GM12878 (cell line): ENCODE results near the gene SUCNR1. TPM values are rescaled to one million over a fixed set of nuclear protein-coding genes. Genes with fewer than 3 reads are reported as not detected.

Source experiments
- ATAC-seq: fragments of 200-7000 bp; cut with Tn5 transposase; 3 replicates; pipeline ENCODE4 v1.9.1; 2020; ENCODE audit warnings: mild to moderate bottlenecking, moderate library complexity
- BruUV-seq: library from RNA; stranded (reverse); fragments of 400-500 nt; replicated peaks from 2 replicates; lab custom pipeline; 2021; lab: Mats Ljungman, UMichigan
- CTCF ChIA-PET: fragments of 300-600 bp; sonication (Branson Sonifier 250); formaldehyde crosslinking; extraction: SDS; loops from one replicate; lab custom pipeline; 2021; ENCODE audit warnings: inconsistent platforms; lab: Yijun Ruan, JAX
- POLR2A ChIA-PET: fragments of 350-600 bp; formaldehyde crosslinking; extraction: SDS; loops from one replicate; lab custom pipeline; 2021; ENCODE audit warnings: inconsistent platforms; lab: Charles Lee
- RAD21 ChIA-PET: fragments of 300-600 bp; sonication (Branson Sonifier 250); formaldehyde crosslinking; loops from one replicate; lab custom pipeline; 2023; ENCODE audit warnings: antibody characterized with exemption; ENCODE audit not compliant: unreplicated experiment; lab: Charles Lee
- SMC1A ChIA-PET: fragments of 300-600 bp; sonication (Branson Sonifier 250); formaldehyde crosslinking; loops from one replicate; lab custom pipeline; 2023; ENCODE audit not compliant: unreplicated experiment, uncharacterized antibody; lab: Charles Lee
- DNase-seq: peaks from one replicate; pipeline ENCODE4 v3.0.0-alpha.2; 2011; ENCODE audit warnings: low read depth, low spot score
- FAIRE-seq: peaks from 3 replicates; lab custom pipeline; 2011; peaks lifted over from hg19 to GRCh38; lab: Jason Lieb, UNC
- H2AFZ ChIP-seq: 2 replicates; pipeline ENCODE4 v1.6.0; 2011; ENCODE audit warnings: low read depth, low read length, control low read depth; ENCODE audit not compliant: control insufficient read depth
- H3K27ac ChIP-seq: 2 replicates; pipeline ENCODE4 v1.5.1; 2011; ENCODE audit warnings: control low read depth; ENCODE audit not compliant: control insufficient read depth, insufficient read depth
- H3K27me3 ChIP-seq, 2 experiments: replicated peaks in 1 of 2; 2 replicates each; pipeline versions ENCODE4 v1.6.0 to v1.6.1; 2011; ENCODE audit warnings: low read length in 1 of 2; ENCODE audit not compliant: control insufficient read depth in 2 of 2, insufficient read depth in 2 of 2
- H3K36me3 ChIP-seq, 2 experiments: 2 replicates each; pipeline ENCODE4 v1.5.1; 2011; ENCODE audit warnings: low read length in 1 of 2; ENCODE audit not compliant: control insufficient read depth in 2 of 2, insufficient read depth in 2 of 2
- H3K4me1 ChIP-seq: 2 replicates; pipeline ENCODE4 v1.6.1; 2011; ENCODE audit warnings: mild to moderate bottlenecking, low read length, moderate library complexity, mixed read lengths; ENCODE audit not compliant: control insufficient read depth, insufficient read depth
- H3K4me2 ChIP-seq: 2 replicates; pipeline ENCODE4 v1.6.0; 2011; ENCODE audit warnings: control low read depth; ENCODE audit not compliant: control insufficient read depth, insufficient read depth
- H3K4me3 ChIP-seq: fragments of 200-600 bp; sonication (generic); 2 replicates; pipeline ENCODE4 v1.5.1; 2016
- H3K79me2 ChIP-seq: 2 replicates; pipeline ENCODE4 v1.6.0; 2011; ENCODE audit warnings: low read length; ENCODE audit not compliant: control insufficient read depth, insufficient read depth
- H3K9ac ChIP-seq: 2 replicates; pipeline ENCODE4 v1.8.0; 2011; ENCODE audit warnings: low read length, control low read depth, mixed read lengths; ENCODE audit not compliant: control insufficient read depth, insufficient read depth
- H3K9me3 ChIP-seq: replicated peaks from 3 replicates; pipeline ENCODE4 v1.5.1; 2011; ENCODE audit warnings: mild to moderate bottlenecking, low read length; ENCODE audit not compliant: control insufficient read depth, insufficient read depth
- H4K20me1 ChIP-seq: 2 replicates; pipeline ENCODE4 v1.6.0; 2011; ENCODE audit not compliant: control insufficient read depth, insufficient read depth
- ATF7 ChIP-seq: fragments of 450-650 bp; IDR thresholded peaks from 2 replicates; pipeline ENCODE4 v1.6.1; 2016; ENCODE audit warnings: low read depth, mild to moderate bottlenecking
- GABPA ChIP-seq: IDR thresholded peaks from 2 replicates; pipeline ENCODE4 v1.6.1; 2014; ENCODE audit warnings: antibody characterized with exemption, low read depth, mild to moderate bottlenecking, inconsistent platforms
- SMAD1 ChIP-seq: fragments of 450-650 bp; IDR thresholded peaks from 2 replicates; pipeline ENCODE4 v1.6.1; 2018; ENCODE audit warnings: mild to moderate bottlenecking, low read depth; ENCODE audit not compliant: partially characterized antibody
- TARDBP ChIP-seq: IDR thresholded peaks from 2 replicates; pipeline ENCODE4 v1.6.1; 2016; ENCODE audit warnings: borderline replicate concordance
- TCF12 ChIP-seq: IDR thresholded peaks from 2 replicates; pipeline ENCODE4 v1.6.1; 2011; ENCODE audit warnings: low read depth, mild to moderate bottlenecking, low read length
- ZNF217 ChIP-seq: fragments of 450-650 bp; IDR thresholded peaks from 2 replicates; pipeline ENCODE4 v1.6.1; 2017; ENCODE audit warnings: antibody characterized with exemption, mild to moderate bottlenecking
- WGBS: methylation state at CpG from one replicate; pipeline ENCODE4 v1.1.6; 2016; ENCODE audit warnings: low lambda C conversion rate; ENCODE audit not compliant: insufficient replicate concordance, insufficient coverage; ENCODE audit errors: missing lambda C conversion rate; 5-methylcytosine and 5-hydroxymethylcytosine counted together
- in situ Hi-C: fragments of 300-500 bp; cut with MboI; formaldehyde crosslinking; loops from 9 replicates; pipeline ENCODE4 v1.14.3; 2018; ENCODE audit warnings: mixed read lengths
- intact Hi-C: fragments of 100-400 bp; cut with micrococcal nuclease; formaldehyde crosslinking; loops from one replicate; pipeline ENCODE4 v1.14.2; 2022; ENCODE audit not compliant: unreplicated experiment
- polyA plus RNA-seq, 11 experiments: library from polyadenylated mRNA; depleted of rRNA in 4 of 11; unstranded in 6 of 11; stranded (reverse) in 5 of 11; fragments of >200 nt; fragmentation: Nextera tagmentation in 4 of 11; fragmentation: Illumina TruSeq in 1 of 11; extraction: Ambion mirVana in 4 of 11; extraction: Trizol in 1 of 11; gene quantifications; 1 replicate in 1 of 11; 2 replicates in 10 of 11; pipeline versions ENCODE4 v1.2.1 to v1.2.3, GENCODE V29; 2011 to 2016; ENCODE audit warnings: inconsistent platforms in 2 of 11, missing spikeins in 2 of 11, low read depth in 1 of 11
- total RNA-seq, 4 experiments: library from RNA; depleted of rRNA in 3 of 4; stranded (reverse); fragments of >200 nt in 3 of 4; fragmentation: Illumina TruSeq in 1 of 4; extraction: Trizol in 1 of 4; gene quantifications; 2 replicates each; pipeline versions ENCODE4 v1.2.1 to v1.2.3, GENCODE V29; 2013 to 2021

The SUCNR1 gene
- total and polyA plus RNA-seq, 10 of the 15 experiments (the other 5 are each of a cell fraction or from before 2014, with no cell fraction given): 0.03 to 0.12 (median 0.07) TPM; not detected in 4

GRCh38 chr3:151877269-151877668, 3.8 kb downstream of the SUCNR1 start:
- Histone ChIP-seq H3K79me2 (no peaks in the 10 kb centered on the region), H3K9ac (no peak overlapping the region), H3K4me3 (no peak overlapping the region), H4K20me1 (no peaks in the 10 kb centered on the region), H3K27ac (no peak overlapping the region), H3K9me3 (no peaks in the 10 kb centered on the region; the same call in 2 of the 3 replicates)
- no peak for FAIRE-seq
- WGBS: 96% methylated on average over 2 of the region's 2 CpGs
- BruUV-seq: no TSS peak
- no peak for TF ChIP-seq ATF7
- TF ChIP-seq, all 136 proteins: peak for 0
- CTCF ChIA-PET: interaction anchor here (0.5 to 1.8 kb wide), 3 partner anchors 38 to 549 kb away, joined by 3 to 6 read pairs (median 5); no protein-coding TSS in a partner anchor
- ATAC-seq: no peak
- Histone ChIP-seq H3K4me2 (no peak overlapping the region), H3K36me3 (no peaks in the 10 kb centered on the region), H3K4me1 (peaks cover 4% of the 10 kb centered on the region; the same call in 1 of the 2 replicates), H2AFZ (no peak overlapping the region), H3K27me3 (no peaks in the 10 kb centered on the region)
- no peak for DNase-seq
- SMC1A ChIA-PET: interaction anchor here (0.7 to 1.6 kb wide), 3 partner anchors 11 to 40 kb away, joined by 3 to 4 read pairs (median 3); no protein-coding TSS in a partner anchor
- intact Hi-C loops: no loop called here
- in situ Hi-C loops: no loop called here
- POLR2A ChIA-PET: no interaction called here
- RAD21 ChIA-PET: interaction anchor here (1.4 to 1.6 kb wide), 2 partner anchors 11 to 38 kb away, joined by 3 to 5 read pairs; no protein-coding TSS in a partner anchor

- in situ Hi-C loops: no loop called here
- ChIA-PET RAD21 (no interaction called here), SMC1A (no interaction called here), POLR2A (no interaction called here), CTCF (no interaction called here)
- Histone ChIP-seq H3K36me3 (no peaks in the 10 kb centered on the region), H2AFZ (no peak overlapping the region), H4K20me1 (no peaks in the 10 kb centered on the region), H3K4me3 (no peak overlapping the region), H3K4me1 (peaks cover 4% of the 10 kb centered on the region; the same call in 1 of the 2 replicates), H3K4me2 (no peak overlapping the region), H3K79me2 (no peaks in the 10 kb centered on the region), H3K27ac (no peak overlapping the region), H3K9ac (no peak overlapping the region), H3K27me3 (no peaks in the 10 kb centered on the region), H3K9me3 (no peaks in the 10 kb centered on the region; the same call in 2 of the 3 replicates)
- ATAC-seq (no peak), DNase-seq (no peak), FAIRE-seq (no peak)
- 100% methylated on average over 3 of the region's 3 CpGs for WGBS
- intact Hi-C loops: no loop called here
- no TSS peak for BruUV-seq
- TF ChIP-seq ZNF217: no peak
- no peak for TF ChIP-seq SMAD1
- TF ChIP-seq GABPA: no peak
- TF ChIP-seq TARDBP: no peak
- TF ChIP-seq TCF12: no peak
Observed at GRCh38 chr3:151878465-151878864, 5.0 kb downstream of the SUCNR1 start.
